Eye (tissue), 1 donor: ENCODE measurements around the gene TUT7.
"Not testable (repeated sequence)": the region's sequence is repeated elsewhere in the genome, so short reads cannot be mapped to it uniquely, and the experiment has no call there.

Experiments
- DNase-seq: peaks from one replicate; pipeline ENCODE4 v3.0.0-alpha.2; 2015

Gene TUT7

DNA sequence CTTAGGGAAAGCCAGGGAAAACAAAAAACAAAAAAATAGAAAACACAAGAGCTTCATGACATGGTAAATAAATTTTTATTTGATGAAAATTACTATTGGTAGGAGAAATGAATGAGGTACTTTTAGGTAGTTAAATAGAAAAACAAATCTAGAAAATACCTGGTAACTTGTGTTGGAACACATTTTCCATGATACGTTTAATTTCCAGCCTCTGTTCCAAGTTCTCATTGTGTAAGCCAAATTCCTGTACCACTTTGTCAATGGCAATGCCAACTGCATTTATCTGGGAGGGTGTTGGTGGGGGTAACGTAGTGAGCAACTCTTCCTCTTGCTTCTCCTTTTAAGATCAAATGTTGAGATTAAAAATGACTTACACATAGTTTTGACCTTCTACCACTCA lies 9.4 kb downstream of the TUT7 start:
- DNase-seq, result no peak

DNA sequence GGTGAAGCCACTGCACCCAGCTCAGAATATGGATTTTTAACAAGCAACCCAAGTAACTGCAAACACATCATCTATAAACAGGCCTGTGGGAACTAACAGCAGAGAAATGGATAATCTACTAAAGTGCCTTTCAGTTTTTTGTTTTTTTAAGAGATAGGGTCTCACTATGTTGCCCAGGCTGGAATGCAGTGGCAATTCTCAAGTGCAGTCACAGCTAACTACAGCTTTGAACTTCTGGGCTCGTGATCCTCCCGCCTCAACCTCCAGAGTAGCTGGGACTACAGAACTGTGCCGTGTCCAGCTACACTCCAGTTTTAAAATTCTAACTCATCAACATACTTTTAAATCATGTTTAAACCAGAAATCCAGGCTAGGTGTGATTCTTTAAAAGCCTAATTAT lies 11.9 kb downstream of the TUT7 start:
- no peak for DNase-seq

DNA sequence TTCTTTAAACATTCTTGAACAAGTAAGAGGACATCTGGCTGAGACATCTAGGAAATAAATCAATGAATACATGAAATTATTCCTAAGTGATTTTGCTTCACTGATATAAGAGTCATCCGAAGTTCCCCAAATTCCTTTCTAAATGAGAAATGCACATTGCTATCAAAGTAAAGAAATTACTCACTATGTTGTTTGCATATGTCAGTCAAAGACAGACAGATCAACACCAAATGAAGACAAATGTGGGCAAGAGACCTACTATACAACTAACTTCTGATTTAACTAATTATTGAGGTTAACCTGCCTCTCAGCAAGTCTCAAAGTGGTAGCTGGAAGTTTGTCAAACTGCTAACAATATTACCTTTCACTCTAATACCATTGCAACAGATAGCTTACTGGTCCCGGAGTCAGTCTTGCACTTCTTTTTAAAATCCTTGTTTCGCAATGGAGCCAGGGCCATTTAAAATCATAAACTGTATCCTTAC lies 13.2 kb downstream of the TUT7 start:
- DNase-seq, result no peak

- no peak for DNase-seq
Measured at GRCh38 chr9:86340356-86341006, 13.7 kb downstream of the TUT7 start.

DNA sequence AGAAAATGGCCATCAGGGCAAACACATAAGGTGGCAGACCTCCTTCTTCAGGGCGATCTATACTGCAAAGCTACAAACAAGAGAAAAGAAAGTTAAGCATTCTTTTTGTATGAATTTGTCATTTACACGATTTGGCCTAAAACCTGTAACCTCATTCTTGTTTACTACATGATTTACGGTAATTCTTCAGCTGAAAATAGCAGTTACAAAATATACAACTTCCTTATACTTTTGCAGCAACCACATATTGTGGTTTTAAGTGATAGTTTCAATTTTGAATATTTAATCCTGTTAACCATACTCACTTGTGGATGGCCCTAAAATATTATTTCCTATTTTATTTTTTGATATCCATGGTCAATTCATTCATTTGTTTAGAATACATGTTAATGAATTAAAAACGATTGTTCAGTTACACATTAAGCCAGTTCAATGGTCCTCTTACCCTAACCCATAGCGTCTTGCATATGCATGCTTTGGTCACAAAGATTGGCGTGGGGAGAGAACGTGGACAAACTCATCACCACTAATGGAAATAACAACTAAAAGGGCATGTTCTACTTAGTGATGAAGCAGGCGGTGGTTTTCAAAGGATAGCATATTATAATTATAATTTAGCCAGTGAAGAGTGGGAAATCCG lies 16.6 kb downstream of the TUT7 start:
- no peak for DNase-seq

DNA sequence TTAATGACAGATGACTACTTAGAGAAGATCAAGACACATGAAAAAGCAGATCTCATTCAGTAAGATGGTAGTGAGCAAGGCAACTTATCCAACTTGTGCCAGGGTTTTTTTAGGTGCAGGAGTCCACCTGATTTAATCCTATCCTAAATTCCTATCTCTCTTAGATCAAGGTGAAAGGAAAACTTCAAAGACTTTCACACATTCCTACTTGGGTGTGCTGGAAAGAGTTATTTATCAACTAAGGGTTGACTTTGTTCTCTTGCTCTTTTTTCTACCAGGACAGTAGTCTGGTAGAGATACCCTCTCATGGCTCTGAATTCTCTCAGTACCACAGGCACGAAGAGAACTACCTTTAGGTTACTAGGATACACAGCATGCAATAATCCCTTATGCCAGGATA lies 18.2 kb downstream of the TUT7 start:
- DNase-seq, result no peak

DNA sequence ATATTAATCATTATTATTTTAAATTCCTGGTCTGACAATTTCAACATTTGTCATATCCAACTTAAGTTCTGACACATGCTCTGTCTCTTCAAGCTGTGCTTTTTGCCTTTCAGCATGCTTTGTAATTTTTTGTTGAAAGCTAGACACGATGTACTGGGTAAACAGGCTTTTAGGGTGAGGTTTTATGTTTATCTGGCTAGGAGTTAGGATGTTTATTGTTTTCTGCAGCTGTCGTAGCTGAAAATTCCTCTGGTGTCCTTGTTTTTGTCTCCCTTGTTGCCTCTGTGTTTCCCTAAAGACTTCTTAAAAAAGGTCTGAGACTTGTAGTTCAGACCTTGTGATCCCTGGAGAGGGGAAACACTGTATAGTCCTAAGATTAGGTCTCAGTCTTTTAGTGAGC lies 20.6 kb downstream of the TUT7 start:
- DNase-seq, result no peak

DNA sequence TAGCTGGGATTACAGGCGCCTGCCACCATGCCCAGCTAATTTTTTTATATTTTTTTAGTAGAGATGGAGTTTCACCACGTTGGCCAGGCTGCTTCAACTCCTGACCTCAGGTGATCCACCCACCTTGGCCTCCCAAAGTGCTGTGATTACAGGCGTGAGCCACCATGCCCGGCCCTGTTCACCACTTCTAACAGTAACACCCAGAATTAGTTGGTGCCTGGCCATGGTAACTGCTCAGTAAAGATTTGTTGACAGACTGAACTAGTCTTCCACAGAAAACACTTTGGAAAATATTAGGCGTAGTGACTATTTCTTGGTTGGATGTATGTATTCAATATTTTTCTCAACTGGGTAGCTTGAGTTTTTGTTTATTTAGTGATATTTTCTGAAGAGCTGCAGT lies 24.0 kb downstream of the TUT7 start:
- DNase-seq, result no peak

DNA sequence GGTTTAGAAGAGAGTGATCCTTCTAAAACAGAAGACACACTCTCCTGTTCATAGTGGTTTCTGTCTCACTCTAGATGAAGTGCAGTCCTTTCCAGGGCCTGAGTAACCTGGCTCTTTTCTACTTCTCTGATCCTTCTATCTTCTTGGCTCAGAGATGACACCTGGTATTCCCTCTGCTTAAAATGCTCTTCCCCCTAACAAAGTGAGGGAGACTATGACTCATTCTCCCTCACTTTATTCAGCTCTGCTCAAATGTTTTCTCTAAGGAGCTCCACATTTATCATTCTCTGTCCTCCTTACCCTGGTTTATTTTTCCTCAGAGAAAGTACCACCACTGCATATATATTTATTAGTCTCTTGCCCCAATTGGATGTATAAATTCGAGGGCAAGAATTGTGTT lies 24.6 kb downstream of the TUT7 start:
- no peak for DNase-seq

DNA sequence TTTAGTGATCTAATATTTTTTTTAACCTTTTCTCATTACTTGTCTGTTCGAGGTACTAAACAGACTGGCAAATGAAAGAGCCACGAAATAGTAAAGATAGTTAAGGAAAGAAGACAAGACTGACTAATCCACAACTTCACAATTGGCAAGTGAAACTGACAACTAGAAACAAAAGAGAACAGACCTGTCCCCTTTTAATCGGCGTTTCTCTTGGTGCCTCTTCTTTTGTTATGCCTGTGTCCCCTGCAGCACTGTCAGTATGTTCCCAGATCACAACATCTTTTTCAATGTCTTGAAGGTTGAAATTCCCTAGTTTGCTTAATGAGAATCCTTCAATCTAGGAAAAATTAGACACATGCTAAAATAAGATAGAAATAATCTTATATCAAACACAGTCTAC lies 26.1 kb downstream of the TUT7 start:
- no peak for DNase-seq

- no peak for DNase-seq
Measured at GRCh38 chr9:86326536-86326935, 27.7 kb downstream of the TUT7 start.

DNA sequence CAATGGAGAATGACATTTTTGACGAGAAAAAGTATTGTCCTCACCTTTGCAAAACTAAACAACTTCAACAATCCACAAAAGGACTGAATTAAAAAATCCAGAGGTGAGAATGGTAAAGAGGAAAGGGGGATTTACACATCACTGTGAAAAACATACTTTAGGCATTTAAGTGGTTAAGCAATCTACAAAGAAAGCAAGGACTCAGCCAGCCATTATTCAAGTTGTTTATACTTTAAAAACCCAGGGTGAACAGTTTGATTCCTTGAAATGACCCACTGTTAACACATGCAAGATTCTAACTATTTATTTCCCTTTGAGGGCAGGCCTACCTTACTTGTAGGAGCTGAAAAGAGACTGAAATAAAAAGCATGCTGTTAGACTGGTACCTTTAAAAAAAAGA lies 29.3 kb downstream of the TUT7 start:
- DNase-seq, result no peak

DNA sequence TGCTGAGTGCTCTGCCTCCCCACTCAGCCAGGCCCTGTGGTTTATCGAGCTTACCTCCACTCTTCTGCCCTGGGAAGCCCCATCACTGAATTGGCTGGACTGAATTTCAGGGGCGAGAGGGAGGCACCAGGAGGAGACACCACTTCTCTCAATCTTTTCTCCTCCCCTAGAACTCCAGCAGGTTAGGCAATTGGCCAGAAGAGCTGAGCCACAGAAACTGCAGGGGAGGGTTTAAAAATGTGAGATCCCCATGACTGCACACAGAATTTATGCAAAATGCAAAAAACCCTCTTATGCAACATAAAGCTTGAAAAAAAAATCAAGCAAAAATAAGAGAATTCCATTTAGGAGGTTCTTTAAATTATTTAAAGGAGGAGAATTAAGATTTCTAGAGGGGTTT lies 29.9 kb downstream of the TUT7 start:
- DNase-seq, result no peak

DNA sequence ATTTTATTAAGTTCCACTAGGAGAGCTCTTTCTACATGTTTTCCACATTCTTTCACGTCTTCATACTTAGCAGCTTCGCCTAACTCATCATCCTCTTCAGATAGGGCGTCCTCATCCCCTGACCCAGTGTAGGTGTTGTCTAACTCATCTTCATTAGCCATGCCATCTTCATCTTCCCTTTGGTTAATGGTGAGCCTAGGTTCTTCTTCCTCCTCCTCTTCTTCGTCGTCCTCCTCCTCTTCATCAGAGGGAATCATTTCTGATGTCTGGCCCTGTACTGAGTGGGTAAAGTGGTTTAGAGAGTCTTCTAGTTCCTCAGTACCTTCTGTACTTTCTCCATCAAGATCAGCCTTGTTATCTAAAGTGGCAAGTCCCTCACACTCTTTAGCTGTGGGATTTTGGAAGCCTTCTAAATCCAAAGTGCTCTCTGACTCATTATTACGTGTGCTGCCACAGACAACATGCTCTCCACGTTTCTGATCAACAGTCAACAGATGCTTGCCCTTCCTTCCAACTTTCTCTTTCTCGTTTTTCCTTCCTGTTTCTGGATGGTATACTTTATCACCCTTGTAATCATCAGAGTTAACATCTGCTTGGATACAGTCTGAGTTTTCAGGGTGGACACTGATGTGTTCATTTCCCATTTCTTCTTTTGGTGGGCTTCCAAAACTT lies 31.1 kb downstream of the TUT7 start:
- no peak for DNase-seq

GRCh38 chr9:86321373-86321772 lies 32.8 kb downstream of the TUT7 start:
- no peak for DNase-seq

- DNase-seq, result no peak
Measured at GRCh38 chr9:86318187-86318586, 36.0 kb downstream of the TUT7 start.

DNA sequence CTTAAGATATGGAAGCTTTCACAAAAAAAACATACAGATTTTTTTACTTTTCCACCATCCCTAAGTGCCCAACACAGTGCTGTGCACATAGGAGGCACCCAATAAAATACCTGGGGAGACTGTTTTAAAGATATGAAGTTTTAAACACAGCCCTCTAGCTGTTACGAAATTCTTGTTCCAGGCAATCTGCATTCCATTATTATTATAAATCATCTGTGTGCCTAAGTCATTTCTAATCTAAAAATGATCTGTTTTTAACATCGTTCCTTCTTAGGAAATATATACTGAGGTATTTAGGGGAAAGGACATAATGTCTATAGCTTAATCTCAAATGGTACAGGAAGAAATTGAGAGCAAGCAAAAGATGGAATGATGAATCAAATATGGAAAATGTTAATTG lies 39.1 kb downstream of the TUT7 start:
- no peak for DNase-seq

GRCh38 chr9:86312959-86313358 lies 41.3 kb downstream of the TUT7 start:
- not testable (repeated sequence) for DNase-seq

DNA sequence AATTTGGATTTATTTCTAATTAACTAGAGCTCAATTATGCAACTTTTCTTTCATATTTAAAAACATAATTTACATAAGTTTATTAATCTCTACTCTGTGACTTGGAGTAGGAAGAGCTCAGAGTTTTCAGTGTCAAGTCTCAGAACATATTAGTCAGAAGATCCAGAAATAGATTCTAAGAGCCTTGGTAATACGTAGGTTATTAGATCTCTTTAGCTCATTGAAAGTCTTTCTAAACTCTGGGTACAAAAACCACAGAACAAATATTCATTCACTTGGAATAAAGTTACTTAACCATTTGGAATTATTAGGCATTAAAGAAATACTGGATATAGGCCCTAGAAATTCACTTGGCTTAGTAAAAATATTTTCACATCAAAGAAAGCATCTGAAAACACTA lies 45.5 kb downstream of the TUT7 start:
- DNase-seq, result no peak

DNA sequence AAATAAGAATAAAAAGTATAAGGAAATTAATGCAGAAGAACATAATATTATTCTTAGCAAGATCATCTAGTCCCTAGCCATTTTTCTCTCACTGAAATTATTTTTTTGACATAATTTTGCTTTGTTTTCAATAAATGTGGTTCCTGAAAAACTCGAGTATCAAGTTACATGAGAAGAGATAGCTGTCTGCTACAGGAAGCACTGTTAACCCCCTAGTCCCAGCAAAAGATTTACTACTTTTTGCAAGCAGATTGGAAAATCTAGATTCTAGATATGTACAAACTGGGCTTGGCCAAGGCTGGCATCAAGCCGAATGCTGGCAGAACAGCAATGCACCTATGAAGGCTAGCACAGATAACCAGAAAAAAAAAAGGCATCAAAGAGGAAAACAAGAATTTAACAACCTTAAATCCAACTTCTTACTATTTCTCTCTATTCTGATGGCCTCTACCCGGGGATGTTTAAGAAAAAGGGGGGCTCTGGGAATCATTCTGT lies 49.9 kb downstream of the TUT7 start:
- no peak for DNase-seq

GRCh38 chr9:86303316-86303975 lies 50.8 kb downstream of the TUT7 start:
- DNase-seq, result no peak

- DNase-seq, result no peak
Measured at GRCh38 chr9:86301686-86302085, 52.5 kb downstream of the TUT7 start.

DNA sequence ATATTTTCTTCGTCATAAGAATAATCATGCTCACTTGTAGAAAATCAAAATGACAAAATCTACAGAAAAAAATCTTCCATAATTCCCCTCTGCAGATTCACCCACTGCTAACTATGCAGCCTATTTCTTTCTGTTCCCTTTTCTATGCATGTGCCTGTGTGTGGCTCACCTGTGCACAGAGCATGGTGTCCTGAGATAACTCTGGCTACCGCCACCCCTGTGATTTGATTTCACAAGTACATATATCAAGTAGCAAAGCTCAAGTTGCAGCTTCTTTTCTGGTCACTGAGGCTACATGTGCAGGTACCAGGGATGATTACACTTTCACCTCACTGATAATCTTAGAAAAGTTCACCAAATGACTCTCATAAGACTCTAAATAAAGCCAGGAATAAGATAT lies 53.5 kb downstream of the TUT7 start:
- no peak for DNase-seq

- DNase-seq, result no peak
Measured at GRCh38 chr9:86298873-86299272, 55.3 kb downstream of the TUT7 start.
